Measurements from ENCODE around the gene NUP210L. TPM values are rescaled to one million over a fixed set of nuclear protein-coding genes. Genes with fewer than 3 reads are reported as not detected.
"Not testable (repeated sequence)": the region's sequence is repeated elsewhere in the genome, so short reads cannot be mapped to it uniquely, and the experiment has no call there.

Gene NUP210L
- polyA plus RNA-seq, 4 donors: 0.01 to 0.03 TPM; not detected in 2

- DNase-seq; H3K27me3 ChIP-seq (ENCODE audit: control insufficient read depth in 3 of 3, insufficient read depth in 3 of 3, low read length in 3 of 3); H3K36me3 ChIP-seq (ENCODE audit: control insufficient read depth in 3 of 3, insufficient read depth in 2 of 3, low read depth in 1 of 3, low read length in 3 of 3); FAIRE-seq; H3K4me3 ChIP-seq (ENCODE audit: low read depth in 1 of 3, low read length in 3 of 3); H3K9me3 ChIP-seq (ENCODE audit: control insufficient read depth in 2 of 2, insufficient read depth in 1 of 2, low read depth in 1 of 2, low read length in 1 of 2); H3K27ac ChIP-seq (ENCODE audit: low read depth in 1 of 3, low read length in 2 of 3); H3K4me1 ChIP-seq (ENCODE audit: control insufficient read depth in 3 of 3, insufficient read depth in 2 of 3, low read depth in 1 of 3, low read length in 2 of 3): not testable (repeated sequence)
- WGBS, 3 donors: 90 to 94% (median 92%) methylated on average over 5 of the region's 5 CpGs
These were observed 54.7 kb downstream of the NUP210L start for GRCh38 chr1:154100141-154100540.

GRCh38 chr1:154097873-154098272, 57.0 kb downstream of the NUP210L start:
- no peak for DNase-seq
- Histone ChIP-seq H3K27ac (ENCODE audit: low read depth in 1 of 3, low read length in 2 of 3) (no peak overlapping the region), H3K4me3 (ENCODE audit: low read depth in 1 of 3, low read length in 3 of 3) (no peak overlapping the region), H3K9me3 (ENCODE audit: control insufficient read depth in 2 of 2, insufficient read depth in 1 of 2, low read depth in 1 of 2, low read length in 1 of 2) (peaks cover 0 to 7% of the 10 kb centered on the region in 2 donors), H3K4me1 (ENCODE audit: control insufficient read depth in 3 of 3, insufficient read depth in 2 of 3, low read depth in 1 of 3, low read length in 2 of 3) (no peaks in the 10 kb centered on the region), H3K36me3 (ENCODE audit: control insufficient read depth in 3 of 3, insufficient read depth in 2 of 3, low read depth in 1 of 3, low read length in 3 of 3) (no peaks in the 10 kb centered on the region), H3K27me3 (ENCODE audit: control insufficient read depth in 3 of 3, insufficient read depth in 3 of 3, low read length in 3 of 3) (no peaks in the 10 kb centered on the region)
- 66 to 88% (median 74%) methylated on average over 2 of the region's 2 CpGs for WGBS, 3 donors
- FAIRE-seq: no peak

GRCh38 chr1:154095456-154096060, 59.3 kb downstream of the NUP210L start:
- H3K27me3 ChIP-seq (ENCODE audit: control insufficient read depth in 3 of 3, insufficient read depth in 3 of 3, low read length in 3 of 3): no peaks in the 10 kb centered on the region
- DNase-seq (no peak), FAIRE-seq (no peak)
- no peaks in the 10 kb centered on the region for H3K36me3 ChIP-seq (ENCODE audit: control insufficient read depth in 3 of 3, insufficient read depth in 2 of 3, low read depth in 1 of 3, low read length in 3 of 3)
- peaks cover 0 to 7% of the 10 kb centered on the region in 2 donors for H3K9me3 ChIP-seq (ENCODE audit: control insufficient read depth in 2 of 2, insufficient read depth in 1 of 2, low read depth in 1 of 2, low read length in 1 of 2)
- H3K4me3 ChIP-seq (ENCODE audit: low read depth in 1 of 3, low read length in 3 of 3): no peak overlapping the region
- no peak overlapping the region for H3K27ac ChIP-seq (ENCODE audit: low read depth in 1 of 3, low read length in 2 of 3)
- no peaks in the 10 kb centered on the region for H3K4me1 ChIP-seq (ENCODE audit: control insufficient read depth in 3 of 3, insufficient read depth in 2 of 3, low read depth in 1 of 3, low read length in 2 of 3)
- 47 to 88% (median 50%) methylated on average over 2 of the region's 2 CpGs for whole genome bisulfite sequencing, 3 donors

GRCh38 chr1:154094411-154094810, 60.5 kb downstream of the NUP210L start:
- DNase-seq (no peak), FAIRE-seq (no peak)
- WGBS, 3 donors: 87 to 93% (median 90%) methylated on average over 4 of the region's 4 CpGs
- no peak overlapping the region for H3K4me3 ChIP-seq (ENCODE audit: low read depth in 1 of 3, low read length in 3 of 3)
- no peaks in the 10 kb centered on the region for H3K4me1 ChIP-seq (ENCODE audit: control insufficient read depth in 3 of 3, insufficient read depth in 2 of 3, low read depth in 1 of 3, low read length in 2 of 3)
- peaks cover 0 to 7% of the 10 kb centered on the region in 2 donors for H3K9me3 ChIP-seq (ENCODE audit: control insufficient read depth in 2 of 2, insufficient read depth in 1 of 2, low read depth in 1 of 2, low read length in 1 of 2)
- no peak overlapping the region for H3K27ac ChIP-seq (ENCODE audit: low read depth in 1 of 3, low read length in 2 of 3)
- no peaks in the 10 kb centered on the region for H3K27me3 ChIP-seq (ENCODE audit: control insufficient read depth in 3 of 3, insufficient read depth in 3 of 3, low read length in 3 of 3)
- H3K36me3 ChIP-seq (ENCODE audit: control insufficient read depth in 3 of 3, insufficient read depth in 2 of 3, low read depth in 1 of 3, low read length in 3 of 3): no peaks in the 10 kb centered on the region

GRCh38 chr1:154093699-154094098, 61.2 kb downstream of the NUP210L start:
- no peak for FAIRE-seq
- Histone ChIP-seq H3K9me3 (ENCODE audit: control insufficient read depth in 2 of 2, insufficient read depth in 1 of 2, low read depth in 1 of 2, low read length in 1 of 2) (peaks cover 0 to 7% of the 10 kb centered on the region in 2 donors), H3K36me3 (ENCODE audit: control insufficient read depth in 3 of 3, insufficient read depth in 2 of 3, low read depth in 1 of 3, low read length in 3 of 3) (no peaks in the 10 kb centered on the region)

GRCh38 chr1:154091706-154092105, 63.2 kb downstream of the NUP210L start:
- DNase-seq: no peak
- no peaks in the 10 kb centered on the region for H3K9me3 ChIP-seq (ENCODE audit: control insufficient read depth in 2 of 2, insufficient read depth in 1 of 2, low read depth in 1 of 2, low read length in 1 of 2)
- no peak overlapping the region for H3K27ac ChIP-seq (ENCODE audit: low read depth in 1 of 3, low read length in 2 of 3)
- WGBS, 3 donors: 94 to 98% (median 96%) methylated on average over 6 to 7 of the region's 7 CpGs
- no peak for FAIRE-seq
- H3K4me1 ChIP-seq (ENCODE audit: control insufficient read depth in 3 of 3, insufficient read depth in 2 of 3, low read depth in 1 of 3, low read length in 2 of 3): no peaks in the 10 kb centered on the region
- no peaks in the 10 kb centered on the region for H3K36me3 ChIP-seq (ENCODE audit: control insufficient read depth in 3 of 3, insufficient read depth in 2 of 3, low read depth in 1 of 3, low read length in 3 of 3)
- H3K27me3 ChIP-seq (ENCODE audit: control insufficient read depth in 3 of 3, insufficient read depth in 3 of 3, low read length in 3 of 3): no peaks in the 10 kb centered on the region
- no peak overlapping the region for H3K4me3 ChIP-seq (ENCODE audit: low read depth in 1 of 3, low read length in 3 of 3)

More at GRCh38 chr1:154093699-154094098, 61.2 kb downstream of the NUP210L start:
- Histone ChIP-seq H3K4me3 (ENCODE audit: low read depth in 1 of 3, low read length in 3 of 3) (no peak overlapping the region), H3K27ac (ENCODE audit: low read depth in 1 of 3, low read length in 2 of 3) (no peak overlapping the region), H3K27me3 (ENCODE audit: control insufficient read depth in 3 of 3, insufficient read depth in 3 of 3, low read length in 3 of 3) (no peaks in the 10 kb centered on the region), H3K4me1 (ENCODE audit: control insufficient read depth in 3 of 3, insufficient read depth in 2 of 3, low read depth in 1 of 3, low read length in 2 of 3) (no peaks in the 10 kb centered on the region)
- 86 to 93% (median 90%) methylated on average over 3 of the region's 3 CpGs for WGBS, 3 donors
- DNase-seq: no peak

- Histone ChIP-seq H3K36me3 (ENCODE audit: control insufficient read depth in 3 of 3, insufficient read depth in 2 of 3, low read depth in 1 of 3, low read length in 3 of 3) (no peaks in the 10 kb centered on the region), H3K4me3 (ENCODE audit: low read depth in 1 of 3, low read length in 3 of 3) (no peak overlapping the region), H3K27me3 (ENCODE audit: control insufficient read depth in 3 of 3, insufficient read depth in 3 of 3, low read length in 3 of 3) (no peaks in the 10 kb centered on the region), H3K9me3 (ENCODE audit: control insufficient read depth in 2 of 2, insufficient read depth in 1 of 2, low read depth in 1 of 2, low read length in 1 of 2) (no peaks in the 10 kb centered on the region), H3K4me1 (ENCODE audit: control insufficient read depth in 3 of 3, insufficient read depth in 2 of 3, low read depth in 1 of 3, low read length in 2 of 3) (no peaks in the 10 kb centered on the region), H3K27ac (ENCODE audit: low read depth in 1 of 3, low read length in 2 of 3) (no peak overlapping the region)
- FAIRE-seq (no peak), DNase-seq (no peak)
- 79 to 83% (median 82%) methylated on average over 2 of the region's 2 CpGs for WGBS, 3 donors
These were observed 67.3 kb downstream of the NUP210L start for GRCh38 chr1:154087574-154087973.

GRCh38 chr1:154083057-154083456, 71.8 kb downstream of the NUP210L start:
- 67 to 82% (median 67%) methylated on average over 6 of the region's 6 CpGs for WGBS, 3 donors

More at GRCh38 chr1:154083057-154083456, 71.8 kb downstream of the NUP210L start:
- FAIRE-seq; H3K36me3 ChIP-seq (ENCODE audit: control insufficient read depth in 3 of 3, insufficient read depth in 2 of 3, low read depth in 1 of 3, low read length in 3 of 3); H3K4me3 ChIP-seq (ENCODE audit: low read depth in 1 of 3, low read length in 3 of 3); H3K9me3 ChIP-seq (ENCODE audit: control insufficient read depth in 2 of 2, insufficient read depth in 1 of 2, low read depth in 1 of 2, low read length in 1 of 2); H3K27ac ChIP-seq (ENCODE audit: low read depth in 1 of 3, low read length in 2 of 3); H3K4me1 ChIP-seq (ENCODE audit: control insufficient read depth in 3 of 3, insufficient read depth in 2 of 3, low read depth in 1 of 3, low read length in 2 of 3); H3K27me3 ChIP-seq (ENCODE audit: control insufficient read depth in 3 of 3, insufficient read depth in 3 of 3, low read length in 3 of 3); DNase-seq: not testable (repeated sequence)
